ENCODE data around the gene PRKG1. TPM values are rescaled to one million over a fixed set of nuclear protein-coding genes. Genes with fewer than 3 reads are reported as not detected.

PRKG1 gene
- total RNA-seq, 2 donors from 2014 or later = 1.3 to 2.7 TPM

- DNase-seq = no peak
- no peak overlapping the region for H3K27ac Mint-ChIP-seq
- peaks cover 23% of the 10 kb centered on the region for H3K4me1 Mint-ChIP-seq
- no peak overlapping the region for H3K9ac ChIP-seq (ENCODE audit: extremely low read depth, low read length, poor library complexity, severe bottlenecking)
- no peak for TF ChIP-seq CTCF (conservative IDR thresholded peaks at IDR 0.05)
- H3K4me3 Mint-ChIP-seq = no peak overlapping the region
- H3K27me3 ChIP-seq (ENCODE audit: control insufficient read depth, insufficient read depth, low read length, poor library complexity, severe bottlenecking) = no peaks in the 10 kb centered on the region
- no peaks in the 10 kb centered on the region for H3K9me3 Mint-ChIP-seq
- H3K27me3 Mint-ChIP-seq (ENCODE audit: insufficient read depth) = no peaks in the 10 kb centered on the region
- no peaks in the 10 kb centered on the region for H3K9me3 ChIP-seq (ENCODE audit: control insufficient read depth, low read length)
- H3K4me3 ChIP-seq (ENCODE audit: low read length) = no peak overlapping the region
- H3K36me3 ChIP-seq (ENCODE audit: control insufficient read depth, insufficient read depth, low read length) = no peaks in the 10 kb centered on the region
- WGBS, 2 experiments (ENCODE audit: insufficient coverage in 1 of 2, insufficient read length in 1 of 2) = 63 to 69% methylated on average over 2 of the region's 2 CpGs
- H3K36me3 Mint-ChIP-seq (ENCODE audit: low read depth) = no peaks in the 10 kb centered on the region
- H3K27ac ChIP-seq (ENCODE audit: low read depth, low read length) = no peak overlapping the region
- H3K4me1 ChIP-seq (ENCODE audit: control insufficient read depth, insufficient read depth, low read length) = no peaks in the 10 kb centered on the region
Observed at GRCh38 chr10:51590818-51591217, 516.5 kb downstream of the PRKG1 start.

- H3K27me3 Mint-ChIP-seq (ENCODE audit: insufficient read depth) = no peaks in the 10 kb centered on the region
- Histone ChIP-seq H3K36me3 (ENCODE audit: control insufficient read depth, insufficient read depth, low read length) (no peaks in the 10 kb centered on the region), H3K27ac (ENCODE audit: low read depth, low read length) (no peak overlapping the region), H3K27me3 (ENCODE audit: control insufficient read depth, insufficient read depth, low read length, poor library complexity, severe bottlenecking) (no peaks in the 10 kb centered on the region), H3K9ac (ENCODE audit: extremely low read depth, low read length, poor library complexity, severe bottlenecking) (no peak overlapping the region), H3K9me3 (ENCODE audit: control insufficient read depth, low read length) (no peaks in the 10 kb centered on the region), H3K4me3 (ENCODE audit: low read length) (no peak overlapping the region), H3K4me1 (ENCODE audit: control insufficient read depth, insufficient read depth, low read length) (no peaks in the 10 kb centered on the region)
- no peak overlapping the region for H3K4me3 Mint-ChIP-seq
- no peaks in the 10 kb centered on the region for H3K9me3 Mint-ChIP-seq
- no peaks in the 10 kb centered on the region for H3K4me1 Mint-ChIP-seq
- 96% methylated on average over 2 of the region's 3 CpGs; no CpG with 5 or more reads in 1 of the 2 experiments for WGBS, 2 experiments (ENCODE audit: insufficient coverage in 1 of 2, insufficient read length in 1 of 2)
- TF ChIP-seq CTCF (conservative IDR thresholded peaks at IDR 0.05) = no peak
- DNase-seq = no peak
- no peaks in the 10 kb centered on the region for H3K36me3 Mint-ChIP-seq (ENCODE audit: low read depth)
- no peak overlapping the region for H3K27ac Mint-ChIP-seq
Observed at GRCh38 chr10:51596695-51597094, 522.4 kb downstream of the PRKG1 start.

- TF ChIP-seq CTCF (conservative IDR thresholded peaks at IDR 0.05) = no peak
- H3K27ac ChIP-seq (ENCODE audit: low read depth, low read length) = no peak overlapping the region
- no peaks in the 10 kb centered on the region for H3K4me1 ChIP-seq (ENCODE audit: control insufficient read depth, insufficient read depth, low read length)
- no peaks in the 10 kb centered on the region for H3K36me3 ChIP-seq (ENCODE audit: control insufficient read depth, insufficient read depth, low read length)
- H3K4me3 ChIP-seq (ENCODE audit: low read length) = no peak overlapping the region
- Mint-ChIP-seq H3K9me3 (no peaks in the 10 kb centered on the region), H3K4me1 (no peaks in the 10 kb centered on the region), H3K27ac (no peak overlapping the region), H3K4me3 (no peak overlapping the region), H3K27me3 (ENCODE audit: insufficient read depth) (no peaks in the 10 kb centered on the region), H3K36me3 (ENCODE audit: low read depth) (no peaks in the 10 kb centered on the region)
- H3K9ac ChIP-seq (ENCODE audit: extremely low read depth, low read length, poor library complexity, severe bottlenecking) = no peak overlapping the region
- 96% methylated on average over 1 of the region's 1 CpG; no CpG with 5 or more reads in 1 of the 2 experiments for whole genome bisulfite sequencing, 2 experiments (ENCODE audit: insufficient coverage in 1 of 2, insufficient read length in 1 of 2)
- no peaks in the 10 kb centered on the region for H3K27me3 ChIP-seq (ENCODE audit: control insufficient read depth, insufficient read depth, low read length, poor library complexity, severe bottlenecking)
- DNase-seq = no peak
- no peaks in the 10 kb centered on the region for H3K9me3 ChIP-seq (ENCODE audit: control insufficient read depth, low read length)
Observed at GRCh38 chr10:51599647-51600046, 525.4 kb downstream of the PRKG1 start.
